HG02588 (cell line): ENCODE data around the gene KIRREL3.
"Not testable (repeated sequence)": the region's sequence is repeated elsewhere in the genome, so short reads cannot be mapped to it uniquely, and the experiment has no call there.

ENCODE experiments used
- ATAC-seq: cut with Tn5 transposase; IDR thresholded peaks from one replicate; pipeline ENCODE4 v1.9.1; 2021; ENCODE audit warnings: mild to moderate bottlenecking, moderate library complexity; ENCODE audit not compliant: unreplicated experiment

KIRREL3 gene

DNA sequence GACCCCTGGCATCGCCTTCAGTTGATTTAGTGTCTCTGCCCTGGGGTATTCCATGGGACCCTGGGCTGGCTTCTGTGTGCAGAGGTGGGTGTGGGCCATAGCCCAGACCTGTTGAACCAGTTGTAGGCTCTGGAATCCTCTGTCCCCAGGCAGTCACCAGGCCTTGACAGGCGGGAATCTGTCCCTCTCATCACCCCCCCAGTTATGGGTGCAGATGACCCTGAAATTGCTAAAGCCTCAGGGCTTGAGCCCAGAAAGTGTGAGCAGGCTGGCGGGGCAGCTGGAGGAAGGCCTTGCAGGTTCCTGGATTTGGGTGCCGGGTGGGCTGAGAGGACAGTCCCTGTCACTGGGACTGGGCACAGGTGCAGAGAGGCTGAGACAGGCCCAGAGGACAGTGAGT lies 617.9 kb downstream of the KIRREL3 start:
- ATAC-seq: not testable (repeated sequence)

GRCh38 chr11:126381960-126382359 lies 618.6 kb downstream of the KIRREL3 start:
- not testable (repeated sequence) for ATAC-seq

DNA sequence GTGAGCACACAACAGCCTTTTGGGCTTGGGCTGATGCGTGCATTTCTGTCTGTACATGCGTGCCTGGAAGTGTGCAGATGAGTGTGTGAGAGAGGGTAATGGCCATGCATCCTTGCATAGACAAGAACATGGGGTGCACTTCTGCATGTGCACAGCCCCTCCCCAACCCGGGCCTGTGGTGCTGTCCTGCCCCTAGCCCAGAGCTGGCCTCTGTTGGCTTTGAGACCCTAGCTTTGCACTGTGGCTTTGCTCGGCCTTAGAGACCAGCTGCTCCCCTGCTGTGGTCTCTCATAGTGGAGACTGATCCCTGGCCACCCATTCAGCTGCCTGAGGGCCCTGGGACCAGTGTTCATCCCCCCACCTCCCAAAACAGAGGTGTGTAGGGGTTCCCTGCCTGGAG lies 619.7 kb downstream of the KIRREL3 start:
- no peak for ATAC-seq

DNA sequence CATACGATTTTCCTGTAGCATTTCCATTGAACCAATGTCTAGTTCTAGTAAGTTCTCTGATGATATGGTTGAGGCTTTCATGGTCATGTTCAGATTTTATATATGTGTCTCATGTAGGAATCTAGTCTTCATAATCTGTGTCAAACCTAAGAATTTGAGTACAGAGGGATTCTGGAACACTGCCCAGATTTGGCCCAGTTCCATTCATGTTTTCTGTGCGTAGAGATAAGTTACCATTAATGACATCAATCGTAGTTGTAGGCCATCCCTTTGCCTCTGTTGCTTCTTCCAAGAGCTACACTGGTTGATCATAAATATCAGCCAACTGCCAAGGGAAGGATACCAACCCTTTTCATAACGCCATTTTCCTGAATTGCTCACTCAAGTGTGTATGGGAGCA lies 621.8 kb downstream of the KIRREL3 start:
- no peak for ATAC-seq

DNA sequence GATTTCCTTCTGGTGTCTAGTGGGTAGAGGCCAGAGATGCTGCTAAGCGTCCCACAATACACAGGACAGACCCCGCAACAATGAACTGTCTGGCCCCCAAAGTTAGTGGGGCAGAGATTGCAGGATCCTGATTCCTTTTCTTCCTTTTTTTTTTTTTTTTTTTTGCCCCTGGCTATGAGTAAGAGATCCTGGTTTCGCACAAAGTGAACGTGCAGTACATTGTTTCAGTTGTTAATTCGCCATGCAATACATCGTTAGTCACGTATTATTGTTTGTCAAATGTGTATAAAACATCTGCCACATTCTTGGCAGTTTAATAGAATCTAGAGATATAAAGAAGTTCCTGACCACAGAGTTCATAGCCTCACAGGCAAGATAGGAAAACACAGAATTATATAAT lies 624.8 kb downstream of the KIRREL3 start:
- ATAC-seq: no peak

GRCh38 chr11:126374562-126375300 lies 625.8 kb downstream of the KIRREL3 start:
- ATAC-seq: not testable (repeated sequence)

GRCh38 chr11:126373389-126374066 lies 627.0 kb downstream of the KIRREL3 start:
- ATAC-seq: not testable (repeated sequence)
